ENCODE data around the gene ATP2B3. TPM values are rescaled to one million over a fixed set of nuclear protein-coding genes. Genes with fewer than 3 reads are reported as not detected.

ATP2B3 gene
- polyA plus RNA-seq, 1 experiment: 0.02 TPM

- TF ChIP-seq CTCF (IDR thresholded peaks at IDR 0.05; ENCODE audit: insufficient read depth, low read depth, low read length): no peak
- no peaks in the 10 kb centered on the region for H3K27me3 ChIP-seq (ENCODE audit: control insufficient read depth, insufficient read depth, low read length)
- no peak overlapping the region for H3K4me3 ChIP-seq (ENCODE audit: low read depth, low read length)
- ChIA-PET CTCF (interaction anchor here (8.7 kb wide), 1 partner anchor 33 kb away, joined by 132 read pairs; the partner anchor contains the start of gene HAUS7), POLR2A (no interaction called here)
- H3K36me3 ChIP-seq (ENCODE audit: control insufficient read depth, insufficient read depth, low read length): peaks cover 16% of the 10 kb centered on the region
- DNase-seq (ENCODE audit: low read depth): no peak
Measured at GRCh38 chrX:153504445-153505016, 12.9 kb upstream of the ATP2B3 start.

DNA sequence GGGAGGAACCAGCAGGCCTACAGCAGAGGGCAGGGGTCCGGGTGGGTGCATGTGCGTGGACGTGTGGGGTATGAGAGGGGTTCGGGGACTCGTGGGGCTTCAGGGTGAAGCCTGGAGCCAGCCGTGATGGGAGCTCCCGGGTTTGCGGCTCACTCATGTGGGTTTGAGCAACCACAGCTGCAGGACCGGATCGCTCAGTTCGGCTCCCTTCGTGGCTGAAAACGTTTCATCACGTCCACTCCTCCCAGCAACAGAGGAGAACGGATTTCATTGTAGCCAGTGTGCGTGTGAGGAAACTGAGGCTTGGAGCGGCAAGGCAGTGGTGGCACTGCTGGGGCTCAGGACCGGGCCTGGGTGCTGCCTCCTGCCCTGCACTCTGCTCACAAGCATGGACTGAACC is 12.1 kb upstream of the ATP2B3 start:
- Histone ChIP-seq H3K27me3 (ENCODE audit: control insufficient read depth, insufficient read depth, low read length) (no peaks in the 10 kb centered on the region), H3K36me3 (ENCODE audit: control insufficient read depth, insufficient read depth, low read length) (peaks cover 16% of the 10 kb centered on the region), H3K4me3 (ENCODE audit: low read depth, low read length) (no peak overlapping the region)
- no peak for TF ChIP-seq CTCF (IDR thresholded peaks at IDR 0.05; ENCODE audit: insufficient read depth, low read depth, low read length)
- ChIA-PET CTCF (interaction anchor here (2.8 to 8.7 kb wide), 2 partner anchors 34 to 45 kb away, joined by 19 to 132 read pairs; partner anchors contain the start of gene HAUS7), POLR2A (no interaction called here)
- no peak for DNase-seq (ENCODE audit: low read depth)

GRCh38 chrX:153507484-153508178 is 9.8 kb upstream of the ATP2B3 start:
- Histone ChIP-seq H3K27me3 (ENCODE audit: control insufficient read depth, insufficient read depth, low read length) (no peaks in the 10 kb centered on the region), H3K36me3 (ENCODE audit: control insufficient read depth, insufficient read depth, low read length) (peaks cover 14% of the 10 kb centered on the region), H3K4me3 (ENCODE audit: low read depth, low read length) (no peak overlapping the region)
- CTCF ChIA-PET: interaction anchor here (0.8 to 8.7 kb wide), 9 partner anchors 8 to 475 kb away, joined by 4 to 132 read pairs (median 6); partner anchors contain the start of genes BGN and HAUS7
- POLR2A ChIA-PET: interaction anchor here (1.2 kb wide), 1 partner anchor 37 kb away, joined by 3 read pairs; the partner anchor contains the start of gene HAUS7
- TF ChIP-seq CTCF (IDR thresholded peaks at IDR 0.05; ENCODE audit: insufficient read depth, low read depth, low read length): peak; percentile 74
- no peak for DNase-seq (ENCODE audit: low read depth)

DNA sequence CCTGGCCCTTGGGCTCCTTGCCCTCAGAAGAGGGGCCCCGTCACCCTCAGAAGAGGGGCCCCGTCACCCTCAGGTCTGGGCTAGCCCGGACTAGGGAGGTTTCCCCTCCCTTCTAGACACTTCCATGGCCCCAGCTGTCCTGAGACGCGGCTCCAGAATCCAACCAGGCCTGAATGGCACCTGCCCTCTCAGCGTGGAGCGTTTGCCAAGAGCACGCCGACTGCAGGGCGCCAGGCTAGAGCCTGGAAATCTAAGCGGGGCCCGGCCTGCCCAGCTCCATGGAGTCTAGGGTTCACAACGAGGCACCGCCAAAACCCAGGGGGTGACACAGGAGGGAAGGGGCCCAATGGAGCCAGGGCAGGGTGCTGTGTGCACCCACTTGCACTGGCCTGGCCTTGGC is 7.8 kb upstream of the ATP2B3 start:
- ChIA-PET CTCF (interaction anchor here (0.6 to 8.7 kb wide), 3 partner anchors 30 to 49 kb away, joined by 3 to 132 read pairs (median 4); partner anchors contain the start of gene HAUS7), POLR2A (no interaction called here)
- no peak for TF ChIP-seq CTCF (IDR thresholded peaks at IDR 0.05; ENCODE audit: insufficient read depth, low read depth, low read length)
- H3K27me3 ChIP-seq (ENCODE audit: control insufficient read depth, insufficient read depth, low read length): no peaks in the 10 kb centered on the region; the same call in 1 of the 2 replicates
- H3K4me3 ChIP-seq (ENCODE audit: low read depth, low read length): no peak overlapping the region
- peaks cover 9% of the 10 kb centered on the region for H3K36me3 ChIP-seq (ENCODE audit: control insufficient read depth, insufficient read depth, low read length)
- no peak for DNase-seq (ENCODE audit: low read depth)

DNA sequence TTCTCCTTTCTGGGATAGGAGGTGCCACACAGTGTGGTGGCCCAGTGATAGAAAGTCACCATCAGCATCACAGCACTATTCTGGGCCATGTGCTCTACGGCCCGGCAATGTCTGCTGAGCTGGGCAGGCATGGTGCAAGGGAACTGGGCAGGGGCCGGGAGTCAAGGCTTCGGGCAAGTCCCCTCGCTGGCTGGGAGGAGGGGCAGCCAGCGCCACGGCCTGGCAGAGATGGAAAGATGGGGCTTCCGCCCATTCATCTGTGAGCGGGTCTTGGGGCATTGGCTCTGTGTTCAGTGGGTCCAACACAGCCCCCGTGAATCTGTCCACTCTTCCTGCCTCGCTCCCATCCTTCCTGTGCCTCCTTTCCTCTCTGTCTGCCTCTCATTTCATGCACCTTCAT is 7.1 kb upstream of the ATP2B3 start:
- no peaks in the 10 kb centered on the region; the same call in 1 of the 2 replicates for H3K27me3 ChIP-seq (ENCODE audit: control insufficient read depth, insufficient read depth, low read length)
- POLR2A ChIA-PET: no interaction called here
- no peak for DNase-seq (ENCODE audit: low read depth)
- H3K36me3 ChIP-seq (ENCODE audit: control insufficient read depth, insufficient read depth, low read length): peaks cover 4% of the 10 kb centered on the region
- no peak overlapping the region for H3K4me3 ChIP-seq (ENCODE audit: low read depth, low read length)
- CTCF ChIA-PET: interaction anchor here (1.0 to 8.7 kb wide), 4 partner anchors 19 to 49 kb away, joined by 3 to 132 read pairs (median 4); partner anchors contain the start of gene HAUS7
- TF ChIP-seq CTCF (IDR thresholded peaks at IDR 0.05; ENCODE audit: insufficient read depth, low read depth, low read length): no peak
